GM23248 (cell line): Measurements from ENCODE around the gene SORT1. TPM values are rescaled to one million over a fixed set of nuclear protein-coding genes. Genes with fewer than 3 reads are reported as not detected.

Experiments
- DNase-seq: peaks from one replicate; pipeline ENCODE4 v3.0.0-alpha.2; 2015
- H2AFZ ChIP-seq: fragments of 200-600 bp; sonication (generic); 2 replicates; pipeline ENCODE4 v1.6.1; 2016; ENCODE audit warnings: antibody characterized with exemption
- H3F3A ChIP-seq: fragments of 200-600 bp; sonication (generic); 2 replicates; pipeline ENCODE4 v1.6.1; 2016; ENCODE audit warnings: mild to moderate bottlenecking, antibody characterized with exemption, mixed run types; ENCODE audit not compliant: insufficient read depth
- H3K27ac ChIP-seq: fragments of 200-600 bp; sonication (generic); 2 replicates; pipeline ENCODE4 v1.5.1; 2016; ENCODE audit warnings: mild to moderate bottlenecking
- H3K27me3 ChIP-seq: fragments of 200-600 bp; sonication (generic); replicated peaks from 2 replicates; pipeline ENCODE4 v1.6.1; 2016; ENCODE audit warnings: mild to moderate bottlenecking; ENCODE audit not compliant: insufficient read depth
- H3K36me3 ChIP-seq: fragments of 200-600 bp; sonication (generic); 2 replicates; pipeline ENCODE4 v1.6.1; 2016; ENCODE audit warnings: low read depth, mild to moderate bottlenecking
- H3K4me1 ChIP-seq: fragments of 200-600 bp; sonication (generic); 2 replicates; pipeline ENCODE4 v1.6.1; 2016; ENCODE audit warnings: mild to moderate bottlenecking; ENCODE audit not compliant: insufficient read depth
- H3K4me2 ChIP-seq: fragments of 200-600 bp; sonication (generic); one replicate; pipeline ENCODE4 v1.6.1; 2016; ENCODE audit warnings: mild to moderate bottlenecking; ENCODE audit not compliant: unreplicated experiment
- H3K4me3 ChIP-seq: fragments of 200-600 bp; sonication (generic); 2 replicates; pipeline ENCODE4 v1.5.1; 2016; ENCODE audit warnings: mild to moderate bottlenecking
- H3K79me2 ChIP-seq: fragments of 200-600 bp; sonication (generic); 2 replicates; pipeline ENCODE4 v1.6.1; 2016; ENCODE audit warnings: mild to moderate bottlenecking; ENCODE audit not compliant: insufficient read depth
- H3K9ac ChIP-seq: fragments of 200-600 bp; sonication (generic); 2 replicates; pipeline ENCODE4 v1.6.1; 2016; ENCODE audit warnings: mild to moderate bottlenecking
- H3K9me2 ChIP-seq: fragments of 200-600 bp; sonication (generic); 2 replicates; pipeline ENCODE4 v1.6.1; 2016; ENCODE audit warnings: mixed run types, mild to moderate bottlenecking, moderate library complexity; ENCODE audit not compliant: insufficient read depth
- H3K9me3 ChIP-seq: fragments of 200-600 bp; sonication (generic); one replicate; pipeline ENCODE4 v1.6.1; 2017; ENCODE audit warnings: low read depth
- H4K20me1 ChIP-seq: fragments of 200-600 bp; sonication (generic); 2 replicates; pipeline ENCODE4 v1.6.0; 2016; ENCODE audit not compliant: insufficient read depth
- EZH2phosphoT487 ChIP-seq: fragments of 200-600 bp; sonication (generic); IDR thresholded peaks from 2 replicates; pipeline ENCODE4 v1.6.1; 2018; ENCODE audit warnings: antibody characterized with exemption, moderate library complexity, mild to moderate bottlenecking, low read depth; ENCODE audit not compliant: insufficient read depth
- WGBS, 2 experiments: methylation state at CpG; one replicate each; pipeline ENCODE4 v1.1.6; 2015 to 2017; ENCODE audit warnings: low lambda C conversion rate in 2 of 2, low coverage in 1 of 2; ENCODE audit errors: missing lambda C conversion rate in 2 of 2; 5-methylcytosine and 5-hydroxymethylcytosine counted together
- in situ Hi-C: fragments of 300-500 bp; cut with MboI; formaldehyde crosslinking; loops from 2 replicates; pipeline ENCODE4 v1.15.0; 2020
- polyA plus RNA-seq: library from polyadenylated mRNA; unstranded; fragments of >200 nt; fragmentation: Nextera tagmentation; extraction: Ambion mirVana; gene quantifications from 2 replicates; pipeline ENCODE4 v1.2.1, GENCODE V29; 2016
- total RNA-seq: library from RNA; depleted of rRNA; stranded (reverse); fragments of >200 nt; shearing (Covaris generic); gene quantifications from 2 replicates; pipeline ENCODE4 v1.2.3, GENCODE V29; 2014; rRNA removed

Gene SORT1
- total and polyA plus RNA-seq, 2 experiments from 2014 or later: 7.1 to 8.4 TPM

GRCh38 chr1:109259674-109260557 is 137.8 kb downstream of the SORT1 start:
- DNase-seq: no peak
- Histone ChIP-seq H3K27ac (no peak overlapping the region), H3K9ac (no peak overlapping the region), H3F3A (no peaks in the 10 kb centered on the region), H3K4me3 (no peak overlapping the region), H3K36me3 (no peaks in the 10 kb centered on the region), H3K4me1 (no peaks in the 10 kb centered on the region; the same call in 1 of the 2 replicates), H3K9me3 (no peaks in the 10 kb centered on the region), H3K4me2 (no peak overlapping the region), H3K27me3 (no peaks in the 10 kb centered on the region), H4K20me1 (no peaks in the 10 kb centered on the region), H2AFZ (no peak overlapping the region), H3K9me2 (no peaks in the 10 kb centered on the region), H3K79me2 (no peaks in the 10 kb centered on the region)
- no peak for TF ChIP-seq EZH2phosphoT487
- in situ Hi-C loops: loop anchor here (10.0 kb wide), 1 partner anchor 275 kb away; the partner anchor contains the start of gene GPR61
- WGBS, 2 experiments: 74 to 88% methylated on average over 4 to 7 of the region's 7 CpGs

Other genes with a start within 250 kb of the SORT1 start
- 365 and 410 TPM in 2 replicates for gene SARS1, start 184.0 kb downstream of the SORT1 start, total RNA-seq
- 353 and 355 TPM in 2 replicates for gene SARS1, start 184.0 kb downstream of the SORT1 start, polyA plus RNA-seq
- 0.13 and 0.32 TPM in 2 replicates for gene CELSR2, start 148.4 kb downstream of the SORT1 start, total RNA-seq
- gene CELSR2, start 148.4 kb downstream of the SORT1 start, polyA plus RNA-seq: 0.11 and 0.25 TPM in 2 replicates
- gene PSRC1, start 114.8 kb downstream of the SORT1 start, total RNA-seq: 15.6 and 20.5 TPM in 2 replicates
- gene PSRC1, start 114.8 kb downstream of the SORT1 start, polyA plus RNA-seq: 11.6 and 15.3 TPM in 2 replicates
- not detected in 2 replicates for gene MYBPHL, start 90.9 kb downstream of the SORT1 start, total RNA-seq
- not detected in 2 replicates for gene MYBPHL, start 90.9 kb downstream of the SORT1 start, polyA plus RNA-seq
- gene PSMA5, start 28.5 kb upstream of the SORT1 start, total RNA-seq: 38.8 and 53.7 TPM in 2 replicates
- gene PSMA5, start 28.5 kb upstream of the SORT1 start, polyA plus RNA-seq: 89.7 and 94.5 TPM in 2 replicates
- gene SYPL2, start 68.6 kb upstream of the SORT1 start, total RNA-seq: 0.11 and 0.13 TPM in 2 replicates
- gene SYPL2, start 68.6 kb upstream of the SORT1 start, polyA plus RNA-seq: 0.38 and 0.60 TPM in 2 replicates
- gene ATXN7L2, start 86.0 kb upstream of the SORT1 start, total RNA-seq: 2.1 and 5.3 TPM in 2 replicates
- gene ATXN7L2, start 86.0 kb upstream of the SORT1 start, polyA plus RNA-seq: 3.0 and 3.3 TPM in 2 replicates
- 9.5 and 9.6 TPM in 2 replicates for gene CYB561D1, start 96.2 kb upstream of the SORT1 start, total RNA-seq
- gene CYB561D1, start 96.2 kb upstream of the SORT1 start, polyA plus RNA-seq: 5.5 and 5.9 TPM in 2 replicates
- 2.7 and 2.8 TPM in 2 replicates for gene AMIGO1, start 111.8 kb upstream of the SORT1 start, total RNA-seq
- gene AMIGO1, start 111.8 kb upstream of the SORT1 start, polyA plus RNA-seq: 1.3 and 1.7 TPM in 2 replicates
- not detected in 2 replicates for gene GPR61, start 142.0 kb upstream of the SORT1 start, total RNA-seq
- not detected in 2 replicates for gene GPR61, start 142.0 kb upstream of the SORT1 start, polyA plus RNA-seq
- 14.7 and 14.9 TPM in 2 replicates for gene GNAI3, start 150.7 kb upstream of the SORT1 start, total RNA-seq
- 14.6 and 14.9 TPM in 2 replicates for gene GNAI3, start 150.7 kb upstream of the SORT1 start, polyA plus RNA-seq
- not detected in 2 replicates for gene GNAT2, start 221.7 kb upstream of the SORT1 start, total RNA-seq
- gene GNAT2, start 221.7 kb upstream of the SORT1 start, polyA plus RNA-seq: 0.32 TPM in 1 of 2 replicates, not detected in the other
- gene AMPD2, start 221.9 kb upstream of the SORT1 start, total RNA-seq: 79.3 and 87.9 TPM in 2 replicates
- 61.1 and 61.3 TPM in 2 replicates for gene AMPD2, start 221.9 kb upstream of the SORT1 start, polyA plus RNA-seq